ENCODE data around the gene SIT1.

Gene SIT1

DNA sequence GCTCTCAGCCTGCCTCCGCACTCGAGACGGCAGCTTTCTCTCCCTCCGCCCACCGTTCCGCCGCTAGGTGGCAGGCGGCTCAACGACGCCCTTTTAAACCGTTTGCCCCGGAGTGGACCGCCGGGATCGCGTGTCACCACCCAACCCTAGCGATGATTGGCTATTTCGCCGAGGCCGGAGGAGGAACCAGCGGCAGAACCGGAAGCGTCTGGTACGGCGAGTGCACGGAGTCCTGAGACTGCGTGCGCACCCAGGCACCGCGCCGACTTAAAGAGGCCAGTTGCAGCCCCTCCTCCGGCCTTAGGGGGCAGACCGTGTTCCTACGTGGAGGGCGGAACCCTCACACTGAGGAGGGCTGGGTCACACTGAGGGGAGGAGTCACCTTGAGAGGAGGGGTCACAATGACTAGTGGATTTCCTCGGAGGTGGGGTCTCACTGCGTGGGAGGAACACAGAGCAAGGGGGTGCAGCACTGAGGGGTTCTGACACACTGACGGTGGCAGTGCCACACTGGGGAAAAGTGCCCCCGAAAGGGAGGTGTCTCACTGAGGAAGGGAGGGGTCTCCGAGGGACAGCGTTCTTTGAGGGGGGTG is 46.6 kb downstream of the SIT1 start:
- peak; percentile 100 for DNase-seq

DNA sequence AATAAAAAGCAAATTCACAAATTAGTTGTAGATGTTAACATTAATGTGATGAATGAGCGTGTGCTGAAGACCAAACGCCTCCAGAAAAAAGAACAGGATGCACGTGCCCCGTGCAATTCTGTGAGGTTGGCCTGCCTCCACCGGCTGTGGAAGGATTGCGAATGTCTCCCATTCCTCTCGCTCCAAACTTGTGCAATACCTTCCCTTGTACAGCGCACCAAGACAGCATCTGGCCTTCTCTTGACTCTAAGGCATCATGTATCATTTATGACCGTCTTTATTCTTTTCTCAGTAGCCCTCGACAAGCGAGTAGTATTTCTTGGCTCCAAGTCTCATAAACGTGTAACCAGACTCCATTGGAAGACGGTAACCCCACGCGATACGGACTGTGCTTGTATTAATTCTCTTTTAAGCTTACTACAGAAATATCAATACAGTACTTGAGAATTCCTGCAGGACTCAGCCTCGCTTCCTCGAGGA is 47.2 kb downstream of the SIT1 start:
- no peak for DNase-seq

DNA sequence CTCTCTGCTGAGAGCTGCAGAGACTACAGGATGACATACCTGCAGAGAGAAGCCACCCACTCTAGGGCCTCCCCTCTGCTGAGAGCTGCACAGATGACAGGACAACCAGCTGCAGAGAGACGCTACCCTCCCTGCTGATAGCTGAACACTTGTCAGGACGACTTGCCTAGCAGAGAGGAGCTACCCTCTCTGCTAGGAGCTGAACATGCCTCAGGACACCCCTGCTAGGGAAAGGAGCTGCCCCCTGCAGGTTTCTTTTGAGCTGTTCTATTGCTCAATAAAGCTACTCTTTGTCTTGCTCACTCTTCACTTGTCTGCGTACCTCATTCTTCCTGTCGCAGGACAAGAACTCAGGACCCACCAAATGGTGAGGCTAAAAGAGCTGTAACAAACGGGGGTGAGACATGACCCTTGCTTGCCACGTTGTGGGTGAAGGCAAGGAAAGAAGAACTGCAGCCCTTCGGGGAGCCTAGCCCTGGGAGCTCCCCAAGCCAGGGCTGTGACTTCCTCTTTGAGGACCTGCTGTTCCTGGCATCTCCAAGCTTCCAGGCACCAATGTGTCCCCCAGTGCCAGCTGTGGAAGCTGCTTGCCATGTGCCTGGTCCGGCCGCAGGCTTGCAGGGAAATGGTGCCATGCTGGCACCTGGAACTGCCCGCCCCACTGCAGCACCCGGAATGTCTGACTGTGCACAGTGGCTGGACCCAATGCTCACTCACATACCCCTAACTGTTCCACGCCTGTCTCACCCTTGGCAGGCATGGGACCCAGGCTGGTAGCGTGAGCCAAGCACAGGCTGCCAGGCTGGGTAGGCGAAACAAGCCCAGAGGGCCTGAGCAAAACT is 50.7 kb downstream of the SIT1 start:
- DNase-seq: no peak

Data from NCI-H1092 treated with DMSO at 0.1 percent for 48 hours (cell line).